ENCODE measurements around the gene TMSB4X. TPM values are rescaled to one million over a fixed set of nuclear protein-coding genes. Genes with fewer than 3 reads are reported as not detected.
"Not testable (repeated sequence)": the region's sequence is repeated elsewhere in the genome, so short reads cannot be mapped to it uniquely, and the experiment has no call there.

The TMSB4X gene
- total and polyA plus RNA-seq, 3 donors from 2014 or later: 384 to 1,448 (median 669) TPM

DNA sequence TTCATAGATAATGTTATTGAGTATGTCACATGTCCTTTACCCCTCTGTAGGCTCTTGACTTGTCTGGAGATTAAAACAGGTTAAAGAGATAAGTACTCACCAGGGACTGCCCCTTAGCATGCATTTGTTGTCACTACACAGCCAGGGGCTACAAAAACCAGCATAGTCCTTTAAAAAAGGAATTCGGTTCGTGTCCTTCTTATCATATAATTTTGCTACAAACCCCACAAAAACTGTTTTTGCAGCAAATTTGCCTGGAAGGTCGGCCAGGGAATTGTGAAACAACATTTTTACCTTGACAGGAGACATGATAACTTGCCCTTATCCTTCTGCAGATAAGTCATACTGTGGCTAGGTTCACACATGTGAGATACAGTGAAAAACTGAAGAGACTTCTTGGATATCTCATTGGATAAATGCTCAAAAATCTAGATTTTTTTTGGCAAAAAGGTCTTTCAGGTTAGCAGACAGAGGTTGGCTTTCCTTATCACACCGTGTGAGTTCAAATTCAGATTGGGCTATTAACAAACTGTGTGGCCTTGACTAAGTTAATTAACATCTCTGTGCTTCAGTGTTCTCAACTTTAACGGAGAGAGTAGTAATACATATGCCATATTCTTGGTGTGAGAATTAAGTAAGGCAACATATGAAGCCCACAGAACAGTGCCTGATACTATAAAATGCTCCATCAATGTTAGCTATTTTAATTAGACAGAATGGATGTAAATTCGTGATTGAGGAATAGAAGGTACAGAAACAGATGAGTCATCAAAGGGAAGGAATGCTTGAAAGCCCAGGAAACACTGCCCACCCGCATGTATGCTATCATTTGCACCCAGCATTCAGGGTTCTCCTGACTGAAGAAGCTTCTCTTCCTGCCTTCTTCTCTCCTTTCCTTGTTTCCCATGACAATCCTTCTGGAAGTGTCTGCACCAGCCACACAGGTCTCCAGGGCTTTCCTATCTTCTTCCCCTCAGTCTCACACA lies 39.5 kb downstream of the TMSB4X start:
- DNase-seq: no peak
- Histone ChIP-seq H3K9me3 (no peaks in the 10 kb centered on the region), H3K4me1 (no peaks in the 10 kb centered on the region), H3K4me3 (no peak overlapping the region), H3K27ac (no peak overlapping the region), H3K36me3 (ENCODE audit: low read depth, missing control alignments) (no peaks in the 10 kb centered on the region), H3K27me3 (no peaks in the 10 kb centered on the region)
- intact Hi-C loops (cut with DNase I; ENCODE audit: low total_unique reads): no loop called here
- TF ChIP-seq CTCF (IDR thresholded peaks at IDR 0.05): no peak
- TF ChIP-seq POLR2A (IDR thresholded peaks at IDR 0.05): no peak
- 48 to 63% methylated on average over 6 to 7 of the region's 7 CpGs for WGBS, 2 donors

GRCh38 chrX:13015536-13016236 lies 40.8 kb downstream of the TMSB4X start:
- WGBS, 2 donors: 68 to 71% methylated on average over 3 of the region's 3 CpGs
- no peak for DNase-seq
- no peak overlapping the region for H3K27ac ChIP-seq
- no peak overlapping the region for H3K4me3 ChIP-seq
- no peak for TF ChIP-seq POLR2A (IDR thresholded peaks at IDR 0.05)
- TF ChIP-seq CTCF (IDR thresholded peaks at IDR 0.05): no peak
- no peaks in the 10 kb centered on the region for H3K4me1 ChIP-seq
- no peaks in the 10 kb centered on the region for H3K9me3 ChIP-seq
- no peaks in the 10 kb centered on the region for H3K36me3 ChIP-seq (ENCODE audit: low read depth, missing control alignments)
- H3K27me3 ChIP-seq: no peaks in the 10 kb centered on the region
- intact Hi-C loops (cut with DNase I; ENCODE audit: low total_unique reads): no loop called here

- H3K27me3 ChIP-seq; intact Hi-C loops (cut with DNase I; ENCODE audit: low total_unique reads); H3K4me1 ChIP-seq; DNase-seq; H3K9me3 ChIP-seq; H3K4me3 ChIP-seq; H3K27ac ChIP-seq; H3K36me3 ChIP-seq (ENCODE audit: low read depth, missing control alignments): not testable (repeated sequence)
- WGBS, 2 donors: 87 to 88% methylated on average over 6 of the region's 6 CpGs
Observed at GRCh38 chrX:13016731-13017130, 41.8 kb downstream of the TMSB4X start.

GRCh38 chrX:13022926-13023325 lies 48.0 kb downstream of the TMSB4X start:
- 35 to 45% methylated on average over 2 of the region's 2 CpGs for WGBS, 2 donors
- intact Hi-C loops (cut with DNase I; ENCODE audit: low total_unique reads): no loop called here
- no peaks in the 10 kb centered on the region for H3K9me3 ChIP-seq

More at GRCh38 chrX:13022926-13023325, 48.0 kb downstream of the TMSB4X start:
- no peak for TF ChIP-seq POLR2A (IDR thresholded peaks at IDR 0.05)
- no peak for TF ChIP-seq CTCF (IDR thresholded peaks at IDR 0.05)
- H3K27me3 ChIP-seq: no peaks in the 10 kb centered on the region
- DNase-seq: no peak
- H3K27ac ChIP-seq: no peak overlapping the region
- H3K4me1 ChIP-seq: no peaks in the 10 kb centered on the region
- no peaks in the 10 kb centered on the region for H3K36me3 ChIP-seq (ENCODE audit: low read depth, missing control alignments)
- H3K4me3 ChIP-seq: no peak overlapping the region

Data from testis (tissue), 3 donors.